ENCODE data around the gene BCL2. TPM values are rescaled to one million over a fixed set of nuclear protein-coding genes. Genes with fewer than 3 reads are reported as not detected.

Gene BCL2
- total and polyA plus RNA-seq, 7 donors: 1.1 to 27.0 (median 8.9) TPM

GRCh38 chr18:63207143-63207790 lies 112.3 kb downstream of the BCL2 start:
- Histone ChIP-seq H3K27ac (no peak overlapping the region), H3K4me3 (peak overlapping the region; percentile 18), H3K4me1 (peaks cover 35% of the 10 kb centered on the region), H3K27me3 (ENCODE audit: insufficient read depth in 3 of 3, low read length in 2 of 3) (no peaks in the 10 kb centered on the region), H3K36me3 (ENCODE audit: insufficient read depth in 1 of 2, low read depth in 1 of 2) (no peaks in the 10 kb centered on the region), H3K9me3 (no peaks in the 10 kb centered on the region)
- ATAC-seq (peak in 3 of 4 donors; percentile 36 to 46 (median 38)), DNase-seq (no peak)
- intact Hi-C loops (cut with DNase I): loop anchor here in 1 of 2 donors (5.0 kb wide), 1 partner anchor 35 kb away; no protein-coding TSS in a partner anchor
- 38 to 80% (median 45%) methylated on average over 14 of the region's 14 CpGs for WGBS, 3 donors
- TF ChIP-seq, protein P1, sequence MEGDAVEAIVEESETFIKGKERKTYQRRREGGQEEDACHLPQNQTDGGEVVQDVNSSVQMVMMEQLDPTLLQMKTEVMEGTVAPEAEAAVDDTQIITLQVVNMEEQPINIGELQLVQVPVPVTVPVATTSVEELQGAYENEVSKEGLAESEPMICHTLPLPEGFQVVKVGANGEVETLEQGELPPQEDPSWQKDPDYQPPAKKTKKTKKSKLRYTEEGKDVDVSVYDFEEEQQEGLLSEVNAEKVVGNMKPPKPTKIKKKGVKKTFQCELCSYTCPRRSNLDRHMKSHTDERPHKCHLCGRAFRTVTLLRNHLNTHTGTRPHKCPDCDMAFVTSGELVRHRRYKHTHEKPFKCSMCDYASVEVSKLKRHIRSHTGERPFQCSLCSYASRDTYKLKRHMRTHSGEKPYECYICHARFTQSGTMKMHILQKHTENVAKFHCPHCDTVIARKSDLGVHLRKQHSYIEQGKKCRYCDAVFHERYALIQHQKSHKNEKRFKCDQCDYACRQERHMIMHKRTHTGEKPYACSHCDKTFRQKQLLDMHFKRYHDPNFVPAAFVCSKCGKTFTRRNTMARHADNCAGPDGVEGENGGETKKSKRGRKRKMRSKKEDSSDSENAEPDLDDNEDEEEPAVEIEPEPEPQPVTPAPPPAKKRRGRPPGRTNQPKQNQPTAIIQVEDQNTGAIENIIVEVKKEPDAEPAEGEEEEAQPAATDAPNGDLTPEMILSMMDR (IDR thresholded peaks at IDR 0.05): no peak

GRCh38 chr18:63206433-63207142 lies 113.0 kb downstream of the BCL2 start:
- intact Hi-C loops (cut with DNase I): loop anchor here in 1 of 2 donors (5.0 kb wide), 1 partner anchor 36 kb away; no protein-coding TSS in a partner anchor
- ATAC-seq (peak in 1 of 4 donors; percentile 9), DNase-seq (no peak)
- Histone ChIP-seq H3K36me3 (ENCODE audit: insufficient read depth in 1 of 2, low read depth in 1 of 2) (no peaks in the 10 kb centered on the region), H3K27me3 (ENCODE audit: insufficient read depth in 3 of 3, low read length in 2 of 3) (no peaks in the 10 kb centered on the region), H3K4me1 (peaks cover 38% of the 10 kb centered on the region), H3K9me3 (no peaks in the 10 kb centered on the region), H3K4me3 (peak overlapping the region; percentile 18), H3K27ac (no peak overlapping the region)
- TF ChIP-seq, protein P1 (IDR thresholded peaks at IDR 0.05): no peak
- 61 to 73% (median 63%) methylated on average over 13 of the region's 13 CpGs for WGBS, 3 donors

- Histone ChIP-seq H3K27ac (no peak overlapping the region), H3K27me3 (ENCODE audit: insufficient read depth in 3 of 3, low read length in 2 of 3) (no peaks in the 10 kb centered on the region), H3K9me3 (no peaks in the 10 kb centered on the region), H3K4me1 (peaks cover 34% of the 10 kb centered on the region), H3K36me3 (ENCODE audit: insufficient read depth in 1 of 2, low read depth in 1 of 2) (no peaks in the 10 kb centered on the region), H3K4me3 (no peak overlapping the region)
- DNase-seq (no peak), ATAC-seq (no peak)
- TF ChIP-seq, protein P1 (IDR thresholded peaks at IDR 0.05): no peak
- intact Hi-C loops (cut with DNase I): loop anchor here in 1 of 2 donors (5.0 kb wide), 1 partner anchor 36 kb away; no protein-coding TSS in a partner anchor
- 51 to 68% (median 51%) methylated on average over 6 of the region's 6 CpGs for WGBS, 3 donors
Measured at GRCh38 chr18:63205791-63206252, 113.7 kb downstream of the BCL2 start.

GRCh38 chr18:63203497-63203896 lies 116.1 kb downstream of the BCL2 start:
- ATAC-seq (no peak), DNase-seq (no peak)
- Histone ChIP-seq H3K27ac (no peak overlapping the region), H3K4me3 (no peak overlapping the region), H3K4me1 (peaks cover 38% of the 10 kb centered on the region), H3K36me3 (ENCODE audit: insufficient read depth in 1 of 2, low read depth in 1 of 2) (no peaks in the 10 kb centered on the region), H3K9me3 (no peaks in the 10 kb centered on the region), H3K27me3 (ENCODE audit: insufficient read depth in 3 of 3, low read length in 2 of 3) (no peaks in the 10 kb centered on the region)
- WGBS, 3 donors: 91 to 98% (median 95%) methylated on average over 3 of the region's 3 CpGs
- intact Hi-C loops (cut with DNase I): no loop called here
- TF ChIP-seq, protein P1 (IDR thresholded peaks at IDR 0.05): no peak
